Right hindlimb (tissue), 1 donor: ENCODE data around the gene HLA-A.
A peak's percentile ranks its signal among the peaks of the same experiment; 100 is the strongest.
"Not testable (repeated sequence)": the region's sequence is repeated elsewhere in the genome, so short reads cannot be mapped to it uniquely, and the experiment has no call there.

Experiments
- DNase-seq: peaks from one replicate; pipeline ENCODE4 v3.0.0-alpha.2; 2018

HLA-A gene

GRCh38 chr6:29963697-29964096, 21.4 kb downstream of the HLA-A start:
- not testable (repeated sequence) for DNase-seq

GRCh38 chr6:29964518-29964886, 22.2 kb downstream of the HLA-A start:
- DNase-seq, result no peak

- DNase-seq, result peak; percentile 60
Observed at GRCh38 chr6:29964887-29965562, 22.7 kb downstream of the HLA-A start.

GRCh38 chr6:29965563-29965872, 23.2 kb downstream of the HLA-A start:
- DNase-seq, result no peak

GRCh38 chr6:29965873-29966601, 23.7 kb downstream of the HLA-A start:
- DNase-seq, result peak; percentile 64

GRCh38 chr6:29967379-29968010, 25.2 kb downstream of the HLA-A start:
- no peak for DNase-seq

- no peak for DNase-seq
Observed at GRCh38 chr6:29968130-29968529, 25.8 kb downstream of the HLA-A start.

- no peak for DNase-seq
Observed at GRCh38 chr6:29968905-29969304, 26.6 kb downstream of the HLA-A start.

GRCh38 chr6:29970711-29971110, 28.4 kb downstream of the HLA-A start:
- no peak for DNase-seq

- no peak for DNase-seq
Observed at GRCh38 chr6:29974901-29975560, 32.7 kb downstream of the HLA-A start.

GRCh38 chr6:29975561-29975907, 33.2 kb downstream of the HLA-A start:
- DNase-seq, result no peak

- no peak for DNase-seq
Observed at GRCh38 chr6:29976253-29976587, 33.9 kb downstream of the HLA-A start.

- peak; percentile 74 for DNase-seq
Observed at GRCh38 chr6:29976588-29977424, 34.5 kb downstream of the HLA-A start.

- no peak for DNase-seq
Observed at GRCh38 chr6:29977425-29977727, 35.0 kb downstream of the HLA-A start.

GRCh38 chr6:29980013-29980412, 37.7 kb downstream of the HLA-A start:
- not testable (repeated sequence) for DNase-seq

- DNase-seq, result no peak
Observed at GRCh38 chr6:29980511-29980910, 38.2 kb downstream of the HLA-A start.

- DNase-seq, result no peak
Observed at GRCh38 chr6:29981211-29981812, 39.0 kb downstream of the HLA-A start.

GRCh38 chr6:29982097-29982496, 39.8 kb downstream of the HLA-A start:
- no peak for DNase-seq

GRCh38 chr6:29984232-29984631, 41.9 kb downstream of the HLA-A start:
- DNase-seq, result no peak

GRCh38 chr6:29984992-29985391, 42.7 kb downstream of the HLA-A start:
- no peak for DNase-seq

GRCh38 chr6:29986179-29986781, 43.9 kb downstream of the HLA-A start:
- no peak for DNase-seq

- DNase-seq, result no peak
Observed at GRCh38 chr6:29989211-29989610, 46.9 kb downstream of the HLA-A start.
